Liver (tissue), 3 donors: ENCODE data around the gene OR4M1.
"Not testable (repeated sequence)": the region's sequence is repeated elsewhere in the genome, so short reads cannot be mapped to it uniquely, and the experiment has no call there.

Experiments used
- FOXA1 ChIP-seq: IDR thresholded peaks from 2 replicates; pipeline ENCODE4 v1.6.1; 2016; ENCODE audit warnings: antibody characterized with exemption
- JUND ChIP-seq, 2 donors: IDR thresholded peaks; 2 replicates each; pipeline ENCODE4 v1.6.1; 2016; ENCODE audit warnings: antibody characterized with exemption in 2 of 2
- RAD21 ChIP-seq, 2 donors: IDR thresholded peaks; 2 replicates each; pipeline ENCODE4 v1.6.1; 2016; ENCODE audit warnings: antibody characterized with exemption in 2 of 2, mild to moderate bottlenecking in 2 of 2
- RXRA ChIP-seq, 2 donors: IDR thresholded peaks; 2 replicates each; pipeline ENCODE4 v1.6.1; 2017 to 2018; ENCODE audit warnings: antibody characterized with exemption in 2 of 2, mild to moderate bottlenecking in 1 of 2
- SP1 ChIP-seq: IDR thresholded peaks from 2 replicates; pipeline ENCODE4 v1.6.1; 2018; ENCODE audit warnings: antibody characterized with exemption, mild to moderate bottlenecking
- TAF1 ChIP-seq: conservative IDR thresholded peaks from 2 replicates; pipeline ENCODE4 v1.6.1; 2016; ENCODE audit warnings: antibody characterized with exemption, mild to moderate bottlenecking
- YY1 ChIP-seq: IDR thresholded peaks from 2 replicates; pipeline ENCODE4 v1.6.1; 2016; ENCODE audit warnings: antibody characterized with exemption, mild to moderate bottlenecking
- ZBTB33 ChIP-seq: IDR thresholded peaks from 2 replicates; pipeline ENCODE4 v1.6.1; 2016; ENCODE audit warnings: antibody characterized with exemption
- TF ChIP-seq, protein P1 (sequence below): fragments of 150-350 bp; IDR thresholded peaks from 2 replicates; pipeline ENCODE4 v1.5.1; 2017; ENCODE audit warnings: improper control_type of control experiment, low read depth, low read length; ENCODE audit not compliant: missing input control
- TF ChIP-seq, protein P2 (sequence below): IDR thresholded peaks from 2 replicates; pipeline ENCODE4 v1.6.1; 2016; ENCODE audit warnings: antibody characterized with exemption
- TF ChIP-seq, protein P3 (sequence below): IDR thresholded peaks from 2 replicates; pipeline ENCODE4 v1.6.1; 2016; ENCODE audit warnings: antibody characterized with exemption
- TF ChIP-seq, protein P4 (sequence below): IDR thresholded peaks from 2 replicates; pipeline ENCODE4 v1.6.1; 2016; ENCODE audit warnings: antibody characterized with exemption, mild to moderate bottlenecking
- donor health status: healthy.
- donor health status: healthy.

GRCh38 chr14:19819879-19820278 is 46.6 kb downstream of the OR4M1 start:
- TF ChIP-seq, protein P1, sequence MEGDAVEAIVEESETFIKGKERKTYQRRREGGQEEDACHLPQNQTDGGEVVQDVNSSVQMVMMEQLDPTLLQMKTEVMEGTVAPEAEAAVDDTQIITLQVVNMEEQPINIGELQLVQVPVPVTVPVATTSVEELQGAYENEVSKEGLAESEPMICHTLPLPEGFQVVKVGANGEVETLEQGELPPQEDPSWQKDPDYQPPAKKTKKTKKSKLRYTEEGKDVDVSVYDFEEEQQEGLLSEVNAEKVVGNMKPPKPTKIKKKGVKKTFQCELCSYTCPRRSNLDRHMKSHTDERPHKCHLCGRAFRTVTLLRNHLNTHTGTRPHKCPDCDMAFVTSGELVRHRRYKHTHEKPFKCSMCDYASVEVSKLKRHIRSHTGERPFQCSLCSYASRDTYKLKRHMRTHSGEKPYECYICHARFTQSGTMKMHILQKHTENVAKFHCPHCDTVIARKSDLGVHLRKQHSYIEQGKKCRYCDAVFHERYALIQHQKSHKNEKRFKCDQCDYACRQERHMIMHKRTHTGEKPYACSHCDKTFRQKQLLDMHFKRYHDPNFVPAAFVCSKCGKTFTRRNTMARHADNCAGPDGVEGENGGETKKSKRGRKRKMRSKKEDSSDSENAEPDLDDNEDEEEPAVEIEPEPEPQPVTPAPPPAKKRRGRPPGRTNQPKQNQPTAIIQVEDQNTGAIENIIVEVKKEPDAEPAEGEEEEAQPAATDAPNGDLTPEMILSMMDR: not testable (repeated sequence)
- TF ChIP-seq, protein P2, sequence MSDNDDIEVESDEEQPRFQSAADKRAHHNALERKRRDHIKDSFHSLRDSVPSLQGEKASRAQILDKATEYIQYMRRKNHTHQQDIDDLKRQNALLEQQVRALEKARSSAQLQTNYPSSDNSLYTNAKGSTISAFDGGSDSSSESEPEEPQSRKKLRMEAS: not testable (repeated sequence)
- not testable (repeated sequence) for TF ChIP-seq JUND (IDR thresholded peaks at IDR 0.05); FOXA1; ZBTB33; TAF1; YY1; SP1; RXRA (IDR thresholded peaks at IDR 0.05); RAD21 (IDR thresholded peaks at IDR 0.05)
- TF ChIP-seq, protein P3, sequence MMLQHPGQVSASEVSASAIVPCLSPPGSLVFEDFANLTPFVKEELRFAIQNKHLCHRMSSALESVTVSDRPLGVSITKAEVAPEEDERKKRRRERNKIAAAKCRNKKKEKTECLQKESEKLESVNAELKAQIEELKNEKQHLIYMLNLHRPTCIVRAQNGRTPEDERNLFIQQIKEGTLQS: not testable (repeated sequence)
- TF ChIP-seq, protein P4, sequence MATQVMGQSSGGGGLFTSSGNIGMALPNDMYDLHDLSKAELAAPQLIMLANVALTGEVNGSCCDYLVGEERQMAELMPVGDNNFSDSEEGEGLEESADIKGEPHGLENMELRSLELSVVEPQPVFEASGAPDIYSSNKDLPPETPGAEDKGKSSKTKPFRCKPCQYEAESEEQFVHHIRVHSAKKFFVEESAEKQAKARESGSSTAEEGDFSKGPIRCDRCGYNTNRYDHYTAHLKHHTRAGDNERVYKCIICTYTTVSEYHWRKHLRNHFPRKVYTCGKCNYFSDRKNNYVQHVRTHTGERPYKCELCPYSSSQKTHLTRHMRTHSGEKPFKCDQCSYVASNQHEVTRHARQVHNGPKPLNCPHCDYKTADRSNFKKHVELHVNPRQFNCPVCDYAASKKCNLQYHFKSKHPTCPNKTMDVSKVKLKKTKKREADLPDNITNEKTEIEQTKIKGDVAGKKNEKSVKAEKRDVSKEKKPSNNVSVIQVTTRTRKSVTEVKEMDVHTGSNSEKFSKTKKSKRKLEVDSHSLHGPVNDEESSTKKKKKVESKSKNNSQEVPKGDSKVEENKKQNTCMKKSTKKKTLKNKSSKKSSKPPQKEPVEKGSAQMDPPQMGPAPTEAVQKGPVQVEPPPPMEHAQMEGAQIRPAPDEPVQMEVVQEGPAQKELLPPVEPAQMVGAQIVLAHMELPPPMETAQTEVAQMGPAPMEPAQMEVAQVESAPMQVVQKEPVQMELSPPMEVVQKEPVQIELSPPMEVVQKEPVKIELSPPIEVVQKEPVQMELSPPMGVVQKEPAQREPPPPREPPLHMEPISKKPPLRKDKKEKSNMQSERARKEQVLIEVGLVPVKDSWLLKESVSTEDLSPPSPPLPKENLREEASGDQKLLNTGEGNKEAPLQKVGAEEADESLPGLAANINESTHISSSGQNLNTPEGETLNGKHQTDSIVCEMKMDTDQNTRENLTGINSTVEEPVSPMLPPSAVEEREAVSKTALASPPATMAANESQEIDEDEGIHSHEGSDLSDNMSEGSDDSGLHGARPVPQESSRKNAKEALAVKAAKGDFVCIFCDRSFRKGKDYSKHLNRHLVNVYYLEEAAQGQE: not testable (repeated sequence)
